Osteocyte (in vitro differentiated cells): ENCODE data around the gene FARS2. TPM values are rescaled to one million over a fixed set of nuclear protein-coding genes. Genes with fewer than 3 reads are reported as not detected.

ENCODE experiments used
- DNase-seq: peaks from one replicate; pipeline ENCODE4 v3.0.0; 2021; ENCODE audit warnings: mixed read lengths; ENCODE audit not compliant: unreplicated experiment; ENCODE audit errors: extremely low spot score
- H3K27ac Mint-ChIP-seq: one replicate; pipeline ENCODE4 v1.8.0; 2021; ENCODE audit warnings: mild to moderate bottlenecking, mixed read lengths; ENCODE audit not compliant: unreplicated experiment
- H3K27me3 Mint-ChIP-seq: one replicate; pipeline ENCODE4 v1.8.0; 2021; ENCODE audit warnings: mixed read lengths; ENCODE audit not compliant: unreplicated experiment
- H3K36me3 Mint-ChIP-seq: one replicate; pipeline ENCODE4 v1.8.0; 2021; ENCODE audit warnings: mixed read lengths; ENCODE audit not compliant: unreplicated experiment
- H3K4me1 Mint-ChIP-seq: one replicate; pipeline ENCODE4 v1.8.0; 2021; ENCODE audit warnings: mixed read lengths; ENCODE audit not compliant: unreplicated experiment
- H3K4me3 Mint-ChIP-seq: one replicate; pipeline ENCODE4 v1.8.0; 2021; ENCODE audit warnings: mild to moderate bottlenecking, moderate library complexity, mixed read lengths; ENCODE audit not compliant: unreplicated experiment
- H3K9me3 Mint-ChIP-seq: one replicate; pipeline ENCODE4 v1.8.0; 2021; ENCODE audit warnings: mixed read lengths; ENCODE audit not compliant: unreplicated experiment
- CTCF ChIP-seq: fragments of 200-600 bp; sonication (generic); IDR thresholded peaks from 2 replicates; pipeline ENCODE4 v1.5.0; 2021; ENCODE audit warnings: antibody characterized with exemption, mild to moderate bottlenecking, moderate library complexity
- total RNA-seq: library from RNA; stranded (reverse); gene quantifications from 2 replicates; pipeline ENCODE4 v1.2.1, GENCODE V29; 2021

Gene FARS2
- total RNA-seq, 1 donor from 2014 or later, result 17.4 TPM

- H3K36me3 Mint-ChIP-seq, result no peaks in the 10 kb centered on the region
- no peak for TF ChIP-seq CTCF
- no peak overlapping the region for H3K4me3 Mint-ChIP-seq
- no peaks in the 10 kb centered on the region for H3K9me3 Mint-ChIP-seq
- DNase-seq, result no peak
- H3K27ac Mint-ChIP-seq, result no peak overlapping the region
- no peaks in the 10 kb centered on the region for H3K4me1 Mint-ChIP-seq
- no peaks in the 10 kb centered on the region for H3K27me3 Mint-ChIP-seq
These were observed 106.2 kb downstream of the FARS2 start for GRCh38 chr6:5367510-5367909.

- Mint-ChIP-seq H3K27ac (no peak overlapping the region), H3K27me3 (no peaks in the 10 kb centered on the region), H3K4me3 (no peak overlapping the region), H3K9me3 (no peaks in the 10 kb centered on the region), H3K36me3 (peaks cover 2% of the 10 kb centered on the region), H3K4me1 (no peaks in the 10 kb centered on the region)
- no peak for TF ChIP-seq CTCF
- no peak for DNase-seq
These were observed 112.1 kb downstream of the FARS2 start for GRCh38 chr6:5373430-5373829.

- DNase-seq, result no peak
- H3K27me3 Mint-ChIP-seq, result no peaks in the 10 kb centered on the region
- H3K36me3 Mint-ChIP-seq, result peaks cover 2% of the 10 kb centered on the region
These were observed 117.0 kb downstream of the FARS2 start for GRCh38 chr6:5378331-5378730.

GRCh38 chr6:5379647-5380242 lies 118.4 kb downstream of the FARS2 start:
- Mint-ChIP-seq H3K9me3 (no peaks in the 10 kb centered on the region), H3K4me3 (no peak overlapping the region), H3K36me3 (no peaks in the 10 kb centered on the region), H3K27me3 (no peaks in the 10 kb centered on the region), H3K4me1 (no peaks in the 10 kb centered on the region), H3K27ac (no peak overlapping the region)
- peak; percentile 50 for TF ChIP-seq CTCF
- DNase-seq, result no peak

More at GRCh38 chr6:5378331-5378730, 117.0 kb downstream of the FARS2 start:
- no peaks in the 10 kb centered on the region for H3K4me1 Mint-ChIP-seq
- no peak overlapping the region for H3K27ac Mint-ChIP-seq
- no peak overlapping the region for H3K4me3 Mint-ChIP-seq
- no peaks in the 10 kb centered on the region for H3K9me3 Mint-ChIP-seq
- TF ChIP-seq CTCF, result no peak

GRCh38 chr6:5383856-5384255 lies 122.5 kb downstream of the FARS2 start:
- Mint-ChIP-seq H3K27me3 (no peaks in the 10 kb centered on the region), H3K27ac (no peak overlapping the region), H3K4me1 (no peaks in the 10 kb centered on the region), H3K9me3 (no peaks in the 10 kb centered on the region), H3K4me3 (no peak overlapping the region), H3K36me3 (no peaks in the 10 kb centered on the region)
- no peak for DNase-seq
- no peak for TF ChIP-seq CTCF
